ELF-1 (cell line): ENCODE measurements around the gene GMIP.
"Not testable (repeated sequence)": the region's sequence is repeated elsewhere in the genome, so short reads cannot be mapped to it uniquely, and the experiment has no call there.

ENCODE experiments used
- DNase-seq: peaks from one replicate; pipeline ENCODE4 v3.0.0-alpha.2; 2016; ENCODE audit warnings: low read depth, low spot score

Gene GMIP

DNA sequence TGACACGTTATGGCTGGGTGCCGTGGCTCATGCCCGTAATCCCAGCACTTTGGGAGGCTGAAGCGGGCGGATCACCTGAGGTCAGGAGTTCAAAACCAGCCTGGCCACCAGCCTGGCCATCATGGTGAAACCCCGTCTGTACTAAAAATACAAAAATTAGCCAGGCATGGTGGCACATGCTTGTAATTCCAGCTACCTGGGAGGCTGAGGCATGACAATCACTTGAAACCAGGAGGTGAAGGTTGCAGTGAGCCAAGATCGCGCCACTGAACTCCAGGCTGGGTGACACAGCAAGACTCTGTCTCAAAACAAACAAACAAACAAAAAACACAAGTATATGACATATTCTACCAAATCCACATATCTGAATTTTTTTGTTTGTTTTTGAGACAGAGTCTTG lies 36.8 kb downstream of the GMIP start:
- not testable (repeated sequence) for DNase-seq

GRCh38 chr19:19606021-19606420 lies 37.4 kb downstream of the GMIP start:
- no peak for DNase-seq

- no peak for DNase-seq
These were observed 40.6 kb downstream of the GMIP start for GRCh38 chr19:19602713-19603324.

GRCh38 chr19:19602136-19602712 lies 41.2 kb downstream of the GMIP start:
- DNase-seq: no peak

DNA sequence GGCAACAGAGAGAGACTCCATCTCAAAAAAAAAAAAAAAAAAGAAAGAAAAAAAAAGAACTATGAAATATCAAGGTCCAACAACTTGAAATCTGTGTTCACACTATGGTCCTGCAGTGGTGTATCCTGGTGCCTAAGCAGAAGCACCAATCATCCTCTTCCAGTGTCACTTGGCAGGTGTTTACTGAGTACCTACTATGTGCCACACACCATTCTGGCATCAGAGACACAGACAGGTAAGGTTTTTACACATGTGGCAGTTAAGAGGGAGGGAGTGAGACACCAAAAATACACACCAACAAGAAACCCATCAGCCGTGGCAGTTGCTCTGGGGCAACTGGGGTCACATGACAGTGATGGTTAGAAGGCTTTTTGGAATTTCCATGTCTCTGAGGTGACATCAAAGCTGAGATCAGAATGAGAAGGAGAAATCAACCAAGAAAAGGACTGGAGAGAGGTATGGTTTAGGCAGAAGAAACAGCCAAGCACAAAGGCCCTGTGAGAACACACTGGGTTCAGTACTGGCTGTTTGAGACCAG lies 42.6 kb downstream of the GMIP start:
- no peak for DNase-seq

DNA sequence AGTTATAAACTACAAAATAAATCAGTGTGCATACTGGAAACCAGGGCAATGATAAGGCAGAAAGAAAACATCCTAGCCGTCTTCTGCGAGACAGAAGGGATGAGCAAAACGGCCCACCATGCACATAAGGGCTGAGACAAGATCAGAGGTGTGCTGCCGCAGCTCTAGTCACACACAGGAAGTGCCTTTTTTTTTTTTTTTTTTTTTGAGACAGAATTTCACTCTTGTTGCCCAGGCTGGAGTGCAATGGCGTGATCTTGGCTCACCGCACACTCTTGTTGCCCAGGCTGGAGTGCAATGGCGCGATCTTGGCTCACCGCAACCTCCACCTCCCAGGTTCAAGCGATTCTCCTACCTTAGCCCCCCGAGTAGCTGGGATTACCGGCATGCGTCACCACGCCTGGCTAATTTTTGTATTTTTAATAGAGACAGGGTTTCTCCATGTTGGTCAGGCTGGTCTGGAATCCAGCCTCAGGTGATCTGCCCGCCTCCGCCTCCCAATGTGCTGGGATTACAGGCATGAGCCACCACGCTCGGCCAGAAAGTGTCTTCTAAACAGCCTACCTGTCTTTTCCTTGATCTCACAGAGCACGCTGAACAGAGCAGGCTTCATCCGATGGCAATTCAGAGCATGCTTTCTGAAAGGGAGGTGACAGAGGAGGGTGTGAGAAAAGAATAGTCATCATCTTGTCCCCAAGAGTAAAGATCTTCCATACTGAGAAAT lies 44.6 kb downstream of the GMIP start:
- DNase-seq: not testable (repeated sequence)

DNA sequence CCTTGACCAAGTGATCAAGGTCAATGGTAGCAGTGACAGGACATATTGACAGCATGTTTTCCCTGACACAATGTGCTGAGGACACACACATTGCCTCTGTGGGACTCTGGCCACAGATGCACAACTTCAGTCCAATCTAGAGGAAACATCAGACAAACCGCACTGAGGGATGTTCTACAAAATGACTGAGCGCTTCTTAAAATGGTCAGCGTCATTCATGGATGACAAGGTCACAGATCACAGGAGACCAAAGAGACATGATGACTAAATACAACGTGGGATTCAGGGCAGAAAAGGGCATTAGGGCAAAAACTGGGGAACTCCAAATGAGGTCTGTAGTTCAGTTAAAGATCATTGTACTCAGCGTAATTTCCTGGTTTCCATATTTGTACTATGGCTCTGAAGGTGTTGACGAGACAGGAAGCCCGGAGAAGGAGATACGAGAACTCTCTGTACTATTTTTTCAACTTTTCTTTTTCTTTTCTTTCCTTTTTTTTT lies 45.6 kb downstream of the GMIP start:
- DNase-seq: no peak

GRCh38 chr19:19595171-19595701 lies 48.2 kb downstream of the GMIP start:
- DNase-seq: no peak

DNA sequence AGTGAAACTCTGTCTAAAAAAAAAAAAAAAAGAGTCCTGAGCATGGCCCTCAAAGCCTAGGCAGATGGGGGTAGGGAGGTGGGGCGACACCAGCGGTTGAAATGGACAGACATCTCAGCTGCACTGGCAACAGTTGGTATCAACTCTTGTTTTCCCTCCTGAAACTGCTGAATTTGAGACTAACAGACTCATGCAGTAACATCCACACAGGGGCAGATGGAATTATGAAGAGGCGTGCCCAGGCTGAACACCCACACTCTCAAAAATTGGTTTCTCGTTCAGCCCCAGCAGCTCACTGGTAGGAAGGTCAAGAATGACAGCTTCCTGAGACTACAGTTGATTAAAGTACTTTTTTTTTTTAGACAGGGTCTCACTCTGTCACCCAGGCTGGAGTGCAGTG lies 49.1 kb downstream of the GMIP start:
- no peak for DNase-seq

DNA sequence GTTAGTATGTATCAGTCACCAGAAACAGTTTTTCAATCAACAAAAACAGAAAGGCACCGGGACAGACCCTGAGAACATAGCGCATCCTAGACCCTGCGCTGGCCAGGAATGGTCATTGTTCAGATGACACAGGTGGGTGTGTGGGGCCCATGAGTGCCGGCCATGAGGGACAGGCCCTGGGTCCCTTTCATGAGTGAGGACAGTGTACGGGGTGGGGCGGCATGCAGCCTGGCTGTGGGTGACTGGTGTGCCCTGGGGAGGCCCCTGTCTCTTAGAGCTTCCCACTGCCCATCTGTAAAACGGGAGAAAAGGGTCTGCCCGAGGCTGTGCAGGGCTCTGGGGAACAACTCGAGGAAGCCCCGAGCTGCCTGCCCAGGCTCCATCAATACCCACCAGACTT lies 50.8 kb downstream of the GMIP start:
- DNase-seq: no peak

DNA sequence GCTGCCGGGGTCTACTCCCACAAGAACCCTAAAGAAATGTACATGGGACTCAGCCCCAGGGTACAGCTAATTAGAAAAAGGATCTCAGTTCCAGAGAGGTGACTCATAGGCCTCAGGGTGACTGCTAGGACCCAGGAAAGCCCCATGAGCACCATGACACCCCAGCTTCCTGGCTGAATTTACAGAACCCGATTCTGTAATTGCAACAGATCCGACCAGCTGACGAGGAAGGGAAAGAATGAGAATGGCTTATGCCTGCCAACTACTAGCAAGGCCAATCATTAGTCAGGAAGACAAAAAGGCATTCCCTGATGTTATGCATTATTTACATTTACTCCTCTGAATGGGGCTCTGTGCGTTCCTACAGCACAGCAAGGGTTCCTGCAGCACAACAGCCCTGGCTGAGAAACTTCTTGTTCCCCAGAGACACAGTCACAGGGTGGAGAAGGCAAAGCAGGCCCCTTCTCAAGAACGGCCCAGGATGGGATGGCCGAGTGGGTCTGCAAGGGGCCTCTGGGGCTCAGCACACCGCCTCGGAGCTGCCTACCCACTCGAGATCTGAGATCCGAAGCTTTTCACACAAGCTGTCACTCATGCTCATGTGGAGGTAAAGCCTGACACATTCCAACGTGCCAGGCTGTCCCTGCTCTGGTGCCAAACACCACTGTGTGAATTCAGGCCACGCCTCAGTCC lies 52.2 kb downstream of the GMIP start:
- peak; percentile 83 for DNase-seq

DNA sequence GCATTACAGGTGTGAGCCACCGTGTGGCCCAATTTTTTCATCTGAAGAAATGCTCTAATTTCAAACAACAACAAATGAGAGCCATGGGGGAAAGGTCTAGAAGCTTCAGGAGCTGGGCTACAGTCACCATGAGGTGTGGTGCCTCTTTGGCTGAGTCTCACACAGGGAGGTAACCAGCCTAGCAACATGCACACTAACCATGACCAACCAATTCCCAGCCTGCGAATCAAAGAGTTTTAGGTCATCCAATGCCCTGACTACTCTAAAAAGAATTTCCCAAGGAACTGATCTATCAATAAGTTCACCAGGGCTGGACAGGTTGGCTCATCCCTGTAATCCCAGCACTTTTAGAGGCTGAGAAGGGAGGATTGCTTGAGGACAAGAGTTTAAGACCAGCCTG lies 54.9 kb downstream of the GMIP start:
- no peak for DNase-seq

DNA sequence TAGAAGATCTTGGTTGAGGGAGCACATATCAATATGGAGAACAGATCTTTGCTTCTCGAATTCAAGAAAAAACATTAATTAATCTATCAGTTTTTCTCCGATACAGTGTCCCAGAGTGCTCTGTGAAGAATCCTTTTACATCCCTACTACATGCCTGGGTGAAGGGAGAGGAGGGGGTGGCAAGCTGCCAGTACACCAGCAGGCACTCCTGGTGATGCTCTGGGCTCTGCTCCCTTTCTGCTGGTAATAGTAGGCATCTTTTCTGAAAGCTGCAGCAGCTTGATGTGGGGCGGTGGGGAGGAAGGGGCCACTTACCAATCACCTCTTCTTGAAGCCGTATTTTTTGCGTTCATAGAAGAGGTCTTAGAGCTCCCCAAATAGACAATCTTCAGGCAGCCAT lies 55.7 kb downstream of the GMIP start:
- no peak for DNase-seq

DNA sequence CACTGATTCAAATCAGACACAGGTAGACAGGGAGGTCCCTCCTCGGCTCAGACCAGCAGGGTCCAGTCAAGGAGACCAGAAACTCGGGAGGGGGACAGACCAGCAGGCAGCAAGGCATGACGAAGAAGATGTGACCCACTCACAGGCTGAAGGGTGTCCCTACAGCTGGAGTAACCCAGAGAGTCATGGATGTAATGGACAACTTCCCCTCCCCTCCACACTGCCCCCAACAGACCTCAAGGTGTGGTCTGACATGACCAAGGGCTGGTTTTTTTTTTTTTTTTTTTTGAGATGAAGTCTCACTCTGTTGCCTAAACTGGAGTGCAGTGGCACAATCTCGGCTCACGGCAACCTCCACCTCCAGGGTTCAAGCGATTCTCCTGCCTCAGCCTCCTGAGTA lies 59.1 kb downstream of the GMIP start:
- no peak for DNase-seq

DNA sequence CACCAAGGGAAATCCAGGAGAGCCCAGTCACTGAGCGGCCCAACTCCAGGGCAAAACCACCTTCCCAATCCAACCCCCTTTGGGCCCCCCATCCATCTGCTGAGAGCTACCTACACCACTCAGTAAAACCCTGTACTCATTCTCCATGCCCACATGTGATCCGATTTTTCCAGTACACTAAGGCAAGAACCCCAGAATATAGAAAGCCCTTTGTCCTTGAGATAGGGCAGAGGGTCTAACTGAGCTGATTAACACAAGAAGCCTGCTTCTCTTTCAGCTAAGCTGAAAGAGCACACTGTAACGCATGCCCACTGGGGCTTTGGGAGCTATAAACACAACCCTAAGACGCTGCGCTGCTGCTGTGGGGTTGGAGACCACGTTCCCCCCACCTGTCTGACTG lies 61.0 kb downstream of the GMIP start:
- DNase-seq: no peak

DNA sequence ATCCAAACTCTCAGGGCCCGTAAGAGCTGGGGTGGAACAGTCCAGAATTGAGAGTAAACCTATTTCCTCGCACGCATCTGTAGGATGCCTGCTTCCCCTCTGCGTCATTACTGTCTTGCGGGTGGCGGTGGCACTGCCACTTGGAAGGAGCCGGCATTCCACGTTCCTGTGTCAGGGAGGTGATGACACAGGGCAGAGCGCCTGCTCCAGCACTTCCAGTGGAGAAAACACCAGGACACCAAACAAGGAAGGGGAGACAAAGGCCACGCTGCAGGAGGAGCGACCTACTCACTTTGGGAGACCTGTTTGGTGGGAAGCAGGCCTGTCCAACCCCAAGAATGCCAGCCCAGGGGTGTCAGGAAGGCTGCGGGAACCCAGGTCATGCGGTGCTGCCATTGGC lies 62.1 kb downstream of the GMIP start:
- no peak for DNase-seq

DNA sequence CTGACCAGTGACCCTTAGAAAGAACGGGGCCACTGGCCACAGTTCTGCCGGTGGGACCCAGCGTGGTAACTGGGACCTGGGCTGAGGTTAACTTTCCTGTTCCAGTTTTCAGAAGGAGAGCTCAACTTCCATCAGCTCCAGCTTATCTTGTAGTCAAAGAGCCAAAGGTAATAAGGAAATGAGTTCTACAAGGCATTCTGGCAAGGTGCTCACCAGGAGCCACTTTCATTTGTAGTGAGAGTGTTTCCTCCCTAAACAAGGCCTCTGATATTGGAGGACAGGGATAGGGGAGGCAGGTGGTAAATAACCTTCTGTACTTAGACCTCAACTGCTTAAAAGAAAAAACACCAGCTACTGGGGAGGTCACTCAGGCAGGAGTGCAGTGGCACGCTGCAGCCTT lies 63.0 kb downstream of the GMIP start:
- no peak for DNase-seq

DNA sequence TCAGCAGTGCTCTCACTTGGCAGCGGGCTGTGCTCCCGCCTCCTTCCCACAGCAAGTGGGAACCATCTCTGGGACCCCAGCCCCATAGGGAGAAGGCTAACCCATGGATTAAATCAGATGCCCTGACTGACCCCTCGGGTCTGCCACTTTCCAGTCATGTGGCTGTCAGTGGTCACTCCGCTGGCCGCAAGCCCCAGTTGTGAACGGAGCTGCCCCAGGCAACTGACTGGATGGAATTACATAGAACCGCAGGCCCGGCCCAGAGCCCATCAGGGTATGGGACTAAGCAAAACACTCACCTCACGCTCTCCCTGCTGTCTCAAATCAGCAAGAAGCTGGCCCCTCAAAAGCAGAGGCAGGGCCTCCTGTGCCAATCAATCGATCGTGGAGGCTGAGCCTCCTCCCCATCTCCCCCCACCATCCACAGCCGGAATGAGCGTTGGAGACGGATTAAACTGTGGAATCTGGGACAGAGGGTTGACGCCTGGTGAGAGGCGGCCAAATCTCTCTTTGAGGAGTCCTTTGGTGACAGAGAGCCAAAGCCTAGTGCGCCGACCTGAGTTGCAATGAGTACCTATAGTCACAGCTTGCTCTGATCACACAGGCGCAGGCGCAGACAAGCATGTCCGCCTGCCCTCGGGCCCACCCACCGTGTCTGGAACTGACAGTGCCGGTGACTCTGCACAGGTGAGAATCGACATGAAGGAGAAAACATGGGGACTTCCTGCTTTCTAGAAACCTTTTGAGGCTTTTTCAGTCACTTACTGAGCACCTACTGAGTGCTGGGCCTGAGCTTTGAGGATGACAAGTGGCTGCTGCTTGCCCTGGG lies 63.7 kb downstream of the GMIP start:
- DNase-seq: no peak
